NCI-H1694 treated with DMSO at 0.1 percent for 48 hours (cell line): Measurements from ENCODE around the gene ZNF385C.
"Not testable (repeated sequence)": the region's sequence is repeated elsewhere in the genome, so short reads cannot be mapped to it uniquely, and the experiment has no call there.

Experiments used
- DNase-seq: peaks from one replicate; lab custom pipeline; 2025; lab: John Stamatoyannopoulos, UW

Gene ZNF385C

GRCh38 chr17:42019509-42020404 is 78.5 kb downstream of the ZNF385C start, which contains the start of gene NKIRAS2:
Gene NKIRAS2, plus strand, starts transcription at chr17:42020090. Its CDS starts 1,488 bp downstream, at chr17:42021578.
- peak; percentile 69 for DNase-seq

GRCh38 chr17:42018988-42019387 is 79.3 kb downstream of the ZNF385C start:
- no peak for DNase-seq

- no peak for DNase-seq
Measured at GRCh38 chr17:42018339-42018738, 79.9 kb downstream of the ZNF385C start.

DNA sequence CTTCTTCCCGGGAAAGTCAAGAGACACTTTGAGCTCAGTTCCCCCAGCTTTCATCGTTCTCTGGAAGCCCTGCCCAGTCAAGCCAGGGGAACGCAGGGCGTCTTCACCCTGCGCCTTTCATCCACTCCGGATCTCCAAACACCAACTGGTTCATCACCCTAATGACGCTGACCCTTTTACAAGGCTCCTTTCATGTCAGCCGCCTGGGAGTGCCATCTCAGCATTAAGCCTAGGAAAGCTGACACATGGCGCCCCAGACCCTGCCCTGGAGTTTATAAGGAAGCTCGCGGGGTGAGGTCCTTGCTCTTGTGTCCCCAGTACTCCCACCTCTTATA is 80.4 kb downstream of the ZNF385C start:
- no peak for DNase-seq

DNA sequence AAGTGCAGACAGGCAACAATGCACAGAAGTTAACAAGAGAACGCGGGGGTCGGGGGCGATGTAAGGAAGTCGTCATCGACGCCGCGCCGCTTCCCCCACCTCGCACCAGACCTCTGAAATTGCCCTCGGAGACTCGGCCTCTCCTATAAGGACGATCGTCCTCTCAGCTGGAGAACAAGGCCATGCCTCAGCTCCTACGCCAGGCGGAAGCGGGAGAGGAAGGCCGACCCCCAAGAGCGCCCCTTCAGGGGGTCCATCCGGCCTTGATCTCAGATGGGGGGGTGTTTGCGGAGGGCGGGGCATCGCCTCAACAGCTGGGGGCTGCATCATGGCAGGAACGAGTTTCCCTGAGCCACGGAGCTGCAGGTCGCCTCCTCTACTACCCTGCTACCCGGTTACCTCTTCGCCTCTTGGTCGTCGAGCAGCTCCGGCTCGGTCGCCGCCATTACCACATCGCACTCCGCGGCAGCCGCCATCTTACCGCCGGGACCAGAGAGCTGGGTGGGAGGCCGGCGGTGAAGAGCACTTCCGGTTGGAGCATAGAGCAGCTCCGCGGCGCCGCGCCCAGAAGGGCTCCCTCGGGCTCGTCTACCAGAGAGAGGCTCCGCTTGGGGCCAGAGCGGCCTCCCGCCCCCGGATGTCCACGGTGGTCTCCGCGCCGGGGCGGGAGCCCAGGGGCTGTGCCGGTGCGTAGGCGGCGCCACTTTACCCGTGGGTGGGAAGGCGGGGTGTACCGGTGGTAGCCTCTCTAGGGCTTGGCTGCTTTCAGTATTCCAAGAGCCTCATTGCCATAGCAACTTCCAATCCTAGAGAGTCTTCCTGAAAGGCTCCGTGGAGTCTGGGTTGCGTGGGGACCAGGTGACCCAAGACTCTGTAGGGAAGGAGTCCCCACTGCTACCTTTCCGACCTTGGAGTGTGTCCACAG is 81.1 kb downstream of the ZNF385C start, which contains the start of gene DNAJC7:
TSS of gene DNAJC7 (minus strand) at position 499 of the 925 bp plus-strand sequence. CDS start at position 476, 23 bp downstream.
- DNase-seq, result peak; percentile 92

GRCh38 chr17:42016411-42016831 is 81.9 kb downstream of the ZNF385C start:
- DNase-seq, result no peak

- DNase-seq, result not testable (repeated sequence)
Measured at GRCh38 chr17:42013740-42014139, 84.5 kb downstream of the ZNF385C start.

DNA sequence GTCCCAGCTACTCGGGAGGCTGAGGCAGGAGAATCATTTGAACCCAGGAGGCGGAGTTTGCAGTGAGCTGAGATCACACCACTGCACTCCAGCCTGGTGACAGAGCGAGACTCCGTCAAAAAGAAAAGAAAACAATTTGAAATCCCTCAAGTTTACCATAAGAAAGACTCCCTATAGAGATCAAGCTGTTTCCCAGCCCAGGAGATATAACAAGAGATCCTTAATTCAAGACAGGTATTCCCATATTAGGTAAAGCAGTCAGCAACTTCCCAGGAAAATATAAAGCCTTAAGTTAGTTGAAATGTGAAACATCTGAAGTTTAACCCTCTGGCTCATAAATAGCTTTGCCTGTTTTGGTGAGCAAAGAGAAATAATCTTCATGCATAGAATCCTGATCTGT is 85.9 kb downstream of the ZNF385C start:
- DNase-seq, result not testable (repeated sequence)

DNA sequence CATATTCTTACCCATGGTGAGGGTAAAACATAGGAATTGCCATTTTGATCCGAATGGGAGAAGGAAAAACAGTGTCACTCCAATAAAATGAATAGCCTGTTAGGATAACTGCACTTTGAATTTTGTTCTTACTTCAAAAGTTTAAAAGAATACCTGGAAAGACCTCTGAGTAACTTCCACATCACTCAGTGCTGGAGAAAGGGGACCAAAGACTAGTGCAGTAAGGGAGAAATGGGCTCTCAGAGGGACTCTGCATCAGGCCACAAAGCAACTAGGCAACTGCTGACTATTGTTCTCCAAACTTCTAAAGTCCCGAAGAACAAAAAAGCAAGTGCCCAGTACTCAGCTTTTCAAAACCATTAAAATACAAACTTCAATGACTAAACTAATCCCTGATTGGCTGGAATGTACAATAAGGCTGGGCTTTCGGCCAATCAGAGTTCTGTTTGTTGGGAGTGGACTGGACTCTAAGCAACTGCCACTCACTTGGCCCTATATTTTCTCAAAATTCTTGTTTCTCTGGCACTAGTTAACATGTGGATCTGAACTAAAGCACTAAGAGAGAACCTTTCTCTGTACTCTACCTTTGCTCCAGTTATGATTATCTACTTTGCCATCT is 87.3 kb downstream of the ZNF385C start:
- no peak for DNase-seq

GRCh38 chr17:42010266-42010680 is 88.0 kb downstream of the ZNF385C start:
- not testable (repeated sequence) for DNase-seq

DNA sequence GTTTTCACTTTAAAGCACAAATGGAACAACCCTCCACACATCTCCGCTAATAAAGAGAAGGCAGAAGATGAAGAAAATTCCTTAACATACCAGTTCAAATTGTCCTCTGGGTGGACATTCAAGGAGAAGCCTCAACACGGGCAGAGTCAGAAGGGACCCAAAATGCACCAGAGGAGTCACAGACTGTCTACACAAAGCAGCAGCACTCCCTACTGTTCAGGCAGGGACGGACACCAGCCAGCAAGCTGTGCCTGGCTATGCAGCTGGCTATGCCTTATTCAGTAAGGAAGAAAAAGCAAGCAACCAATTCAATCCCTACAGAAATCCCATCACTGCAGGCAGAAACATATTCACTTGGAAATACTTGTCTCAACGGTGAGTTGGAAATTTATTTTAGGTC is 89.1 kb downstream of the ZNF385C start:
- DNase-seq, result no peak

- no peak for DNase-seq
Measured at GRCh38 chr17:42005166-42005565, 93.1 kb downstream of the ZNF385C start.

GRCh38 chr17:42002792-42003301 is 95.4 kb downstream of the ZNF385C start:
- DNase-seq, result no peak

- DNase-seq, result no peak
Measured at GRCh38 chr17:42002175-42002791, 96.0 kb downstream of the ZNF385C start.

DNA sequence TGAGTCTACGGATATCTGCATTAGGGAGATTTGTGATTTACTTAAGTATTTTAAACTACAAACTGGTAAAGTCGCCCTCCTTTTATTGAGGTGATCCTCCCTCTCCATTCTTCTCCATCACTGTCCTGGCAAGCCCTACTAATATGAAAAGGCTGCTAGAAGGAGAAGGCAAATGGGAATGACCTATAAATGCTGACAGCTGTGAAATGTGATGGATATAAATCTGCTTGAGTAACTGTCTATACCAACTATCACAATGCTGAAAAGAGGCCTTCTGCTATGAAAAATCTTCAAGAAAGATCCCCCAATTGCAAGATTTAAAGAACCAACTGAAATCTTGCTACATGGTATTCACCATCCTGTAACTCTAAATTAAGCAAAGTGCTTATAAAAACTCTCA is 96.5 kb downstream of the ZNF385C start:
- no peak for DNase-seq

GRCh38 chr17:42000413-42001133 is 97.7 kb downstream of the ZNF385C start:
- DNase-seq, result no peak

DNA sequence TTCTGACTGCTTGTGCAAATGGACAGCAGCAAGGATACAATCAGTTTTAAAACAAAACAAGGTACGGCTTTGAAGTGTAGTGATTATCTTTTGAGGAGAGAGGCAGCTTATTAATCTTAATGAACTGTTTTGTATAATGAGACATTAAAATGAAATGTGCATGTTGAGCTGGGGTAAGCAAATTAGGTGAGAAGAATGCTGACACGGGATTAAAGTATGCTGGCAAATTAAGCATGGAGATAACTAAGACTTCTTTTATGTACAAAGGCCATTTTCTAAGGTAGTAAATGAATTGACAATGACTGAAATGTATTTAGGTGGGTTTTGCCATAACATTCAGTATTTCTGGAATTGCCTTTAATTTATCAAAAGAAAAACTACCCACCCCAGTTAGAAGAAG is 99.8 kb downstream of the ZNF385C start:
- DNase-seq, result no peak

DNA sequence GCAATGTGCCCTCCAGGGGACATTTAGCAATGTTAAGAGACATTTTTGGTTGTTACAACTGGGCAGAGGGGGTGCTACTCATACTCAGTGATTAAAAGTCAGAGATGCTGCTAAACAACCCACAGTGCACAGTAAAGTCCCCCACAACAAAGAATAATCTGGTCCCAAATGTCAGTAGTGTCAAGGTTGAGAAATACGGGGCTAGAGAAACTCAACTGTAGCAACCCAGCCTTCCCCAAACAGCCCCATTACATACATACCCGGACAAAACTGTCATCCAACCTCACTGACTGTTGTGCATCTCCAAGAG is 101.5 kb downstream of the ZNF385C start:
- no peak for DNase-seq

DNA sequence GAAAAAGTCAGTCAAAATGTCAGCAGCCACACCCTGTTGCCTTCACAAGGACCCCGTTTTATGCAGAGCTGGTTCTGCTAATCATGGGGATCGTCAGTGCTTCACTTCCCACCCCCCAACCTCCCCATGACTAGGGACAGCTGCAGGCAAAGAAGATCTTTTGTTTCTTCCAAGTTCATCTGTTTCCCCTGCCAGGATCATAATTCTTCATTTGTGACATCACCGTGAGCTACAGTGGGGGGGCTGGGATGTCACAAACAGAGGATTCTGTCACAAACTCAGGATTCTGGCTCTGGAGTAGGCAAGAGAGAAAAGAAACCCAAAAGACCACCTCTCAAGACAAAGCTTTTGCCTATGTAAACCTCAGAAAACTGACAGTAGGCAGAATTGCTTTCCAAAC is 105.7 kb downstream of the ZNF385C start:
- DNase-seq, result no peak

DNA sequence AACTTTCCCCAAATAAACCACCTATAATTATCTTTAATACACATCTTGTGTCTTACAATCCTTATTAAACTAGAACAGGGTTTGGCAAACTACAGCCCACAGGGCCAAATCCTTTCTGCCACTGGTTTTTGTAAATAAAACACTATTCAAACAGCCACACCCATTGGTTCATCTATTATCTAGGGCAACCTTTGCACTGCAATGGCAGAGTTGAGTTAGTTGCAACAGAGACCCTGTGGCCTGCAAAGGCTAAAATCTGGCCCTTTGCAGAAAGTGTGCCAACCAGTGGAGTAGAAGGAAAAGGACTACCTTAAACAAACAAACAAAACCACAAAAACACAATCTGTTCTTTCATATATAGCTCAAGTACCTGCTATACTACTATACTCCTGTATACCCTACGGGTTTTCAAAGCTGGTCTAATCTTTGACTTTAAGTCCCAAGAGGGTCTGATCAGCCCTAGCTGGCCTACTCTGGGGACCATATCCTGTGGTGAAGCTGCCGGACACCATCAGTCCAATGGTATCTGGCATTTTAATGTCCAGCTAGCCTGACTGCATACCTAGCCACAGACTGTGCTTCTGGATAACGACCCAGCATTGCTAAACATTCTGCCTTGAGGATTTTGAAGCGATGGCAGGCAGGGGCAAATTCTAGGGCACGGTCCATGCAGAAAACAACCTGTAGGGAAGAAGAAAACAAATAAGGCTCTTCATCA is 108.4 kb downstream of the ZNF385C start:
- DNase-seq, result no peak
